PC-3 (cell line): ENCODE measurements around the gene CLMN. TPM values are rescaled to one million over a fixed set of nuclear protein-coding genes. Genes with fewer than 3 reads are reported as not detected.

Experiments used
- ATAC-seq: fragments of 200-7000 bp; cut with Tn5 transposase; 2 replicates; pipeline ENCODE4 v1.9.1; 2020; ENCODE audit warnings: mild to moderate bottlenecking, moderate library complexity
- BruUV-seq: library from RNA; stranded (reverse); fragments of 400-500 nt; replicated peaks from 2 replicates; lab custom pipeline; 2021; lab: Mats Ljungman, UMichigan
- CTCF ChIA-PET: fragments of 300-600 bp; sonication (Branson Sonifier 250); formaldehyde crosslinking; loops from one replicate; lab custom pipeline; 2022; ENCODE audit warnings: antibody characterized with exemption; lab: Charles Lee
- POLR2A ChIA-PET: fragments of 300-600 bp; sonication (Branson Sonifier 250); formaldehyde crosslinking; loops from one replicate; lab custom pipeline; 2022; ENCODE audit warnings: antibody characterized with exemption; ENCODE audit not compliant: unreplicated experiment; lab: Charles Lee
- DNase-seq: peaks from one replicate; pipeline ENCODE4 v3.0.0-alpha.2; 2015
- H2AFZ ChIP-seq: fragments of 300-600 bp; sonication (generic); 2 replicates; pipeline ENCODE4 v1.6.0; 2016; ENCODE audit warnings: antibody characterized with exemption, low read length
- H3F3A ChIP-seq: fragments of 300-600 bp; sonication (generic); one replicate; pipeline ENCODE4 v1.6.0; 2017; ENCODE audit warnings: antibody characterized with exemption, low read length, control low read depth, mild to moderate bottlenecking; ENCODE audit not compliant: unreplicated experiment
- H3K27ac ChIP-seq: fragments of 300-600 bp; sonication (generic); 2 replicates; pipeline ENCODE4 v1.5.1; 2016; ENCODE audit warnings: mild to moderate bottlenecking, low read length
- H3K27me3 ChIP-seq: fragments of 300-600 bp; sonication (generic); 2 replicates; pipeline ENCODE4 v1.6.1; 2016; ENCODE audit warnings: low read length, mixed read lengths
- H3K36me3 ChIP-seq: fragments of 300-600 bp; sonication (generic); 2 replicates; pipeline ENCODE4 v1.6.1; 2016; ENCODE audit warnings: low read depth, mixed run types, low read length, mixed read lengths
- H3K4me1 ChIP-seq: fragments of 300-600 bp; sonication (generic); 2 replicates; pipeline ENCODE4 v1.5.1; 2016; ENCODE audit warnings: low read length; ENCODE audit not compliant: insufficient read depth
- H3K4me2 ChIP-seq: fragments of 300-600 bp; sonication (generic); 2 replicates; pipeline ENCODE4 v1.6.0; 2016; ENCODE audit warnings: low read length
- H3K4me3 ChIP-seq: fragments of 300-600 bp; sonication (generic); 2 replicates; pipeline ENCODE4 v1.5.1; 2016; ENCODE audit warnings: mild to moderate bottlenecking, low read length, mixed read lengths
- H3K79me2 ChIP-seq: fragments of 300-600 bp; sonication (generic); 2 replicates; pipeline ENCODE4 v1.6.1; 2017; ENCODE audit warnings: low read length, mixed read lengths
- H3K9ac ChIP-seq: fragments of 300-600 bp; sonication (generic); 2 replicates; pipeline ENCODE4 v1.6.0; 2016; ENCODE audit warnings: mild to moderate bottlenecking, low read length
- H3K9me2 ChIP-seq: fragments of 300-600 bp; sonication (generic); replicated peaks from 2 replicates; pipeline ENCODE4 v1.6.1; 2016; ENCODE audit warnings: mixed run types, low read length, mixed read lengths
- H3K9me3 ChIP-seq: fragments of 300-600 bp; sonication (generic); 2 replicates; pipeline ENCODE4 v1.6.1; 2016; ENCODE audit warnings: low read length, mixed read lengths
- H4K20me1 ChIP-seq: fragments of 300-600 bp; sonication (generic); 2 replicates; pipeline ENCODE4 v1.6.1; 2016; ENCODE audit warnings: low read length, mixed read lengths
- EZH2 ChIP-seq: fragments of 300-600 bp; sonication (generic); IDR thresholded peaks from one replicate; pipeline ENCODE4 v1.6.1; 2017; ENCODE audit warnings: antibody characterized with exemption, mild to moderate bottlenecking, low read length; ENCODE audit not compliant: unreplicated experiment
- EZH2phosphoT487 ChIP-seq: fragments of 300-600 bp; sonication (generic); IDR thresholded peaks from 2 replicates; pipeline ENCODE4 v1.6.1; 2018; ENCODE audit warnings: mild to moderate bottlenecking, antibody characterized with exemption, low read length, borderline replicate concordance
- intact Hi-C: fragments of 100-400 bp; cut with micrococcal nuclease; formaldehyde crosslinking; loops from 2 replicates; pipeline ENCODE4 v1.9.0; 2023
- total RNA-seq: library from RNA; depleted of rRNA; stranded (reverse); fragments of >200 nt; gene quantifications from 2 replicates; pipeline ENCODE4 v1.2.3, GENCODE V29; 2014
- TF ChIP-seq, protein P1 (sequence below): fragments of 300-600 bp; sonication (generic); conservative IDR thresholded peaks from 2 replicates; pipeline ENCODE4 v1.5.1; 2017; ENCODE audit warnings: antibody characterized with exemption, low read depth, mild to moderate bottlenecking, low read length

Gene CLMN
- total RNA-seq, 1 experiment from 2014 or later, result 3.5 TPM

DNA sequence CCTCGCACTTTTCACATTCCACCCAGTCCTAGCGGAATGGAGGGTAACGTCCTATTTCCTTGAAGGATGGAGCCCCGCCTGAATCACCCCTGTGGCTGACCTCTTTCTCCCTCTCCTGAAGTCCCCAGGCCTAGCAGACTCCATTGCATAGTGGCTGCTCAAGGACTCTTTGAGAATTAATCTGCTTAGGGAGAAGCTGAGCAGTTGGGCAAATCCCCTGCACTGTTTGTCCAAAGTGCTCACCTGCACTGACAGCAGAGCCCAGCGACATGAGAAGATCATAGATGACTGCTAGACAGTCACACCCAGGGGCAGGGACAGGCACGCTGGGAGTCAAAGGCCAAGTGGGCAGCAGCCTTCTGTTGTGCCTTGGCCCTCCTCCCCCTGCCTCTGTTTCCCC is 124.7 kb downstream of the CLMN start:
- no peak overlapping the region for H3K4me3 ChIP-seq
- H2AFZ ChIP-seq, result no peak overlapping the region
- H3K9me2 ChIP-seq, result no peaks in the 10 kb centered on the region
- no peaks in the 10 kb centered on the region for H3F3A ChIP-seq
- no peaks in the 10 kb centered on the region for H4K20me1 ChIP-seq
- H3K9me3 ChIP-seq, result no peaks in the 10 kb centered on the region
- H3K4me2 ChIP-seq, result no peak overlapping the region
- intact Hi-C loops, result no loop called here
- H3K36me3 ChIP-seq, result no peaks in the 10 kb centered on the region
- ATAC-seq, result no peak
- DNase-seq, result no peak
- H3K27ac ChIP-seq, result no peak overlapping the region
- H3K27me3 ChIP-seq, result no peaks in the 10 kb centered on the region
- ChIA-PET CTCF (no interaction called here), POLR2A (no interaction called here)
- BruUV-seq, result no TSS peak
- H3K9ac ChIP-seq, result no peak overlapping the region
- no peaks in the 10 kb centered on the region for H3K79me2 ChIP-seq
- peaks cover 9% of the 10 kb centered on the region for H3K4me1 ChIP-seq
- TF ChIP-seq EZH2phosphoT487, result no peak
- TF ChIP-seq, protein P1, sequence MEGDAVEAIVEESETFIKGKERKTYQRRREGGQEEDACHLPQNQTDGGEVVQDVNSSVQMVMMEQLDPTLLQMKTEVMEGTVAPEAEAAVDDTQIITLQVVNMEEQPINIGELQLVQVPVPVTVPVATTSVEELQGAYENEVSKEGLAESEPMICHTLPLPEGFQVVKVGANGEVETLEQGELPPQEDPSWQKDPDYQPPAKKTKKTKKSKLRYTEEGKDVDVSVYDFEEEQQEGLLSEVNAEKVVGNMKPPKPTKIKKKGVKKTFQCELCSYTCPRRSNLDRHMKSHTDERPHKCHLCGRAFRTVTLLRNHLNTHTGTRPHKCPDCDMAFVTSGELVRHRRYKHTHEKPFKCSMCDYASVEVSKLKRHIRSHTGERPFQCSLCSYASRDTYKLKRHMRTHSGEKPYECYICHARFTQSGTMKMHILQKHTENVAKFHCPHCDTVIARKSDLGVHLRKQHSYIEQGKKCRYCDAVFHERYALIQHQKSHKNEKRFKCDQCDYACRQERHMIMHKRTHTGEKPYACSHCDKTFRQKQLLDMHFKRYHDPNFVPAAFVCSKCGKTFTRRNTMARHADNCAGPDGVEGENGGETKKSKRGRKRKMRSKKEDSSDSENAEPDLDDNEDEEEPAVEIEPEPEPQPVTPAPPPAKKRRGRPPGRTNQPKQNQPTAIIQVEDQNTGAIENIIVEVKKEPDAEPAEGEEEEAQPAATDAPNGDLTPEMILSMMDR, result no peak
- no peak for TF ChIP-seq EZH2

DNA sequence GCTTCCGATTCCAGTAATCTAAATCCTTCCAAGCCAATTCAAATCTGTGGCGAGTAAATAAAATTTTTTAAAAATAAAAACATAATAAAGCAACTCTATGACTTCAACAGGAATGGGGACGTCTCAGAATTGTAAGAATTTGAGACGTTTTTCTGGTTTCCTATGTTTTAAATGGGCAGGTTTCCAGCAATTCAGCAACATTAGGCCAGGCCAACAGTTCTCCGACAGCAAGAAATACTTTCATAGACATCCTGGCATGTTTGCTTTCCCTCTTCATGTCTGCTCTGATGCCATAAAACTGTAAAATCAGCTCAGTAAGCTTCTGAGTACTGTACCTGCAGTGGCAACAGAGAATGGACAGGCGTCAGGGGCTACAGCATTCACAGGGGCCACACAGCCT is 126.6 kb downstream of the CLMN start:
- ATAC-seq, result no peak

DNA sequence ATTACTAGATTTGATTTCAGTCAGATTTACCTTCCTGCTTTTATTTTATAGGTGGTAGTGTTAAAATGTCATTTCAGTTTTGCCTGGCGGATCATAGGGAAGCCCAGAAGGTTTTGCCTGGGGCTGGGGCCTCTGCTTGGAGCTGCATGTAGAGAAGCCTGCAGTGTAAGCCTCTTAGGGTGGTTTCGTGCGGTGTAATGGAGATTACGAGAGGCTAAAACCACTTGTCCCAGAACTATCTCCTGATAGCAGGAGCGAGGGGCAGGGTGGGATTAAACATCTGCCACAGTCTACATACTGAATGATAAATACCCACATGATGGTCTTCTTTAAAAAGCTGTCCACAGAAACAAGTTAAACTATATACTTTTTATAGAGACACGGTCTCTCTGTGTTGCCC is 127.4 kb downstream of the CLMN start:
- Histone ChIP-seq H3K9me3 (no peaks in the 10 kb centered on the region), H3F3A (no peaks in the 10 kb centered on the region), H3K27ac (no peak overlapping the region), H3K4me2 (no peak overlapping the region), H3K4me3 (no peak overlapping the region), H2AFZ (no peak overlapping the region), H3K4me1 (peaks cover 3% of the 10 kb centered on the region), H3K27me3 (no peaks in the 10 kb centered on the region), H3K36me3 (no peaks in the 10 kb centered on the region), H3K9me2 (no peaks in the 10 kb centered on the region), H3K79me2 (no peaks in the 10 kb centered on the region), H3K9ac (no peak overlapping the region), H4K20me1 (no peaks in the 10 kb centered on the region)
- ATAC-seq (no peak), DNase-seq (no peak)
- ChIA-PET POLR2A (no interaction called here), CTCF (no interaction called here)
- BruUV-seq, result no TSS peak
- intact Hi-C loops, result no loop called here
- TF ChIP-seq EZH2, result no peak

More for the DNA sequence above, 126.6 kb downstream of the CLMN start:
- Histone ChIP-seq H3K9me2 (no peaks in the 10 kb centered on the region), H3K79me2 (no peaks in the 10 kb centered on the region), H3K9ac (no peak overlapping the region), H3K27ac (no peak overlapping the region), H3F3A (no peaks in the 10 kb centered on the region), H3K9me3 (no peaks in the 10 kb centered on the region), H3K4me3 (no peak overlapping the region), H2AFZ (no peak overlapping the region), H3K4me2 (no peak overlapping the region), H3K27me3 (no peaks in the 10 kb centered on the region), H3K36me3 (no peaks in the 10 kb centered on the region), H3K4me1 (peaks cover 9% of the 10 kb centered on the region), H4K20me1 (no peaks in the 10 kb centered on the region)
- no peak for TF ChIP-seq EZH2phosphoT487
- TF ChIP-seq, protein P1, result no peak
- no peak for TF ChIP-seq EZH2
- CTCF ChIA-PET, result no interaction called here
- no TSS peak for BruUV-seq
- DNase-seq, result no peak
- POLR2A ChIA-PET, result no interaction called here
- intact Hi-C loops, result no loop called here
